Measurements from ENCODE around the gene SLC8B1. TPM values are rescaled to one million over a fixed set of nuclear protein-coding genes. Genes with fewer than 3 reads are reported as not detected.

Gene SLC8B1
- total RNA-seq, 2 experiments from 2014 or later = 85.3 to 92.7 TPM

GRCh38 chr12:113257564-113257963 lies 77.3 kb downstream of the SLC8B1 start:
- Histone ChIP-seq H3K4me3 (ENCODE audit: low read length) (no peak overlapping the region), H3K27me3 (ENCODE audit: control insufficient read depth in 1 of 2, insufficient read depth in 2 of 2, low read length in 2 of 2) (no peaks in the 10 kb centered on the region), H3K36me3 (ENCODE audit: insufficient read depth, low read length) (peaks cover 10% of the 10 kb centered on the region), H3K4me1 (ENCODE audit: insufficient read depth, low read length) (peaks cover 25% of the 10 kb centered on the region), H3K9me3 (ENCODE audit: control insufficient read depth in 1 of 2, insufficient read depth in 1 of 2, low read length in 2 of 2) (peaks cover 17 to 21% of the 10 kb centered on the region in 2 experiments), H3K27ac (ENCODE audit: low read depth in 1 of 2, low read length in 2 of 2) (no peak overlapping the region)
- Mint-ChIP-seq H3K4me3 (no peak overlapping the region), H3K4me1 (ENCODE audit: low read depth) (peaks cover 28% of the 10 kb centered on the region), H3K27ac (no peak overlapping the region), H3K9me3 (peaks cover 4% of the 10 kb centered on the region), H3K36me3 (ENCODE audit: low read depth) (peaks cover 57% of the 10 kb centered on the region), H3K27me3 (no peaks in the 10 kb centered on the region)
- no peak for DNase-seq
- POLR2A ChIA-PET = no interaction called here
- intact Hi-C loops (cut with DNase I, micrococcal nuclease) = no loop called here
- CTCF ChIA-PET = interaction anchor here (0.6 kb wide), 1 partner anchor 27 kb away, joined by 3 read pairs; no protein-coding TSS in a partner anchor
- ATAC-seq (ENCODE audit: poor library complexity) = no peak
- TF ChIP-seq CTCF (IDR thresholded peaks at IDR 0.05) = no peak

- no peak overlapping the region for H3K27ac ChIP-seq (ENCODE audit: low read depth in 1 of 2, low read length in 2 of 2)
- no peak overlapping the region for H3K27ac Mint-ChIP-seq
- H3K27me3 ChIP-seq (ENCODE audit: control insufficient read depth in 1 of 2, insufficient read depth in 2 of 2, low read length in 2 of 2) = no peaks in the 10 kb centered on the region
- ChIA-PET POLR2A (interaction anchor here (0.9 kb wide), 1 partner anchor 15 kb away, joined by 3 read pairs; no protein-coding TSS in a partner anchor), CTCF (no interaction called here)
- no peak for TF ChIP-seq CTCF (IDR thresholded peaks at IDR 0.05)
- H3K9me3 ChIP-seq (ENCODE audit: control insufficient read depth in 1 of 2, insufficient read depth in 1 of 2, low read length in 2 of 2) = peaks cover 22 to 27% of the 10 kb centered on the region in 2 experiments
- peaks cover 65% of the 10 kb centered on the region for H3K36me3 Mint-ChIP-seq (ENCODE audit: low read depth)
- no peak overlapping the region for H3K4me3 Mint-ChIP-seq
- no peaks in the 10 kb centered on the region for H3K27me3 Mint-ChIP-seq
- DNase-seq (no peak), ATAC-seq (ENCODE audit: poor library complexity) (no peak)
- H3K9me3 Mint-ChIP-seq = peaks cover 4% of the 10 kb centered on the region
- intact Hi-C loops (cut with DNase I, micrococcal nuclease) = no loop called here
- no peaks in the 10 kb centered on the region for H3K4me1 ChIP-seq (ENCODE audit: insufficient read depth, low read length)
- no peak overlapping the region for H3K4me3 ChIP-seq (ENCODE audit: low read length)
- peaks cover 4% of the 10 kb centered on the region for H3K4me1 Mint-ChIP-seq (ENCODE audit: low read depth)
- H3K36me3 ChIP-seq (ENCODE audit: insufficient read depth, low read length) = peaks cover 22% of the 10 kb centered on the region
These were observed 80.6 kb downstream of the SLC8B1 start for GRCh38 chr12:113254298-113254697.

GRCh38 chr12:113253532-113254285 lies 81.2 kb downstream of the SLC8B1 start:
- CTCF ChIA-PET = no interaction called here
- Mint-ChIP-seq H3K27ac (no peak overlapping the region), H3K36me3 (ENCODE audit: low read depth) (peaks cover 68% of the 10 kb centered on the region), H3K9me3 (peaks cover 4% of the 10 kb centered on the region), H3K4me3 (no peak overlapping the region), H3K27me3 (no peaks in the 10 kb centered on the region), H3K4me1 (ENCODE audit: low read depth) (no peaks in the 10 kb centered on the region)
- H3K4me3 ChIP-seq (ENCODE audit: low read length) = no peak overlapping the region
- no peak overlapping the region for H3K27ac ChIP-seq (ENCODE audit: low read depth in 1 of 2, low read length in 2 of 2)
- intact Hi-C loops (cut with DNase I, micrococcal nuclease) = no loop called here
- peaks cover 28% of the 10 kb centered on the region for H3K36me3 ChIP-seq (ENCODE audit: insufficient read depth, low read length)
- no peak for DNase-seq
- H3K27me3 ChIP-seq (ENCODE audit: control insufficient read depth in 1 of 2, insufficient read depth in 2 of 2, low read length in 2 of 2) = no peaks in the 10 kb centered on the region
- TF ChIP-seq CTCF (IDR thresholded peaks at IDR 0.05) = no peak
- H3K9me3 ChIP-seq (ENCODE audit: control insufficient read depth in 1 of 2, insufficient read depth in 1 of 2, low read length in 2 of 2) = peaks cover 22 to 27% of the 10 kb centered on the region in 2 experiments
- ATAC-seq (ENCODE audit: poor library complexity) = no peak
- POLR2A ChIA-PET = interaction anchor here (0.9 kb wide), 1 partner anchor 15 kb away, joined by 3 read pairs; no protein-coding TSS in a partner anchor
- no peaks in the 10 kb centered on the region for H3K4me1 ChIP-seq (ENCODE audit: insufficient read depth, low read length)
